HCT116 (cell line): ENCODE measurements around the gene WDR59. TPM values are rescaled to one million over a fixed set of nuclear protein-coding genes. Genes with fewer than 3 reads are reported as not detected.

Source experiments
- CBX3 ChIP-seq: IDR thresholded peaks from 2 replicates; pipeline ENCODE4 v1.6.1; 2012; ENCODE audit warnings: low read depth
- CEBPB ChIP-seq: IDR thresholded peaks from 2 replicates; pipeline ENCODE4 v1.6.1; 2012; ENCODE audit warnings: low read depth
- EZH2phosphoT487 ChIP-seq: fragments of 200-600 bp; IDR thresholded peaks from 2 replicates; pipeline ENCODE4 v1.6.1; 2018; ENCODE audit warnings: antibody characterized with exemption, borderline replicate concordance
- FOSL1 ChIP-seq: IDR thresholded peaks from 2 replicates; pipeline ENCODE4 v1.6.1; 2012; ENCODE audit warnings: low read depth
- JUND ChIP-seq: IDR thresholded peaks from 2 replicates; pipeline ENCODE4 v1.6.1; 2012
- POLR2A ChIP-seq: IDR thresholded peaks from 2 replicates; pipeline ENCODE4 v1.7.0; 2011; ENCODE audit warnings: borderline replicate concordance; ENCODE audit not compliant: insufficient read depth, insufficient read length; ENCODE audit errors: extremely low read depth
- POLR2AphosphoS5 ChIP-seq: IDR thresholded peaks from 2 replicates; pipeline ENCODE4 v1.6.1; 2011; ENCODE audit warnings: mild to moderate bottlenecking, low read depth, low read length, moderate library complexity
- REST ChIP-seq: IDR thresholded peaks from 2 replicates; pipeline ENCODE4 v1.6.1; 2012; ENCODE audit warnings: low read depth
- SP1 ChIP-seq: IDR thresholded peaks from 2 replicates; pipeline ENCODE4 v1.6.1; 2012; ENCODE audit warnings: low read depth
- YY1 ChIP-seq: IDR thresholded peaks from 2 replicates; pipeline ENCODE4 v1.6.1; 2011; ENCODE audit warnings: low read length, low read depth, moderate library complexity, mild to moderate bottlenecking; ENCODE audit not compliant: insufficient replicate concordance; ENCODE audit errors: extremely low read depth
- ZFX ChIP-seq: fragments of 450-650 bp; IDR thresholded peaks from 2 replicates; pipeline ENCODE4 v1.6.1; 2017
- total RNA-seq: library from RNA; stranded (reverse); gene quantifications from one replicate; pipeline ENCODE4 v1.2.1, GENCODE V29; 2021; ENCODE audit not compliant: unreplicated experiment
- TF ChIP-seq, protein P1 (sequence below): IDR thresholded peaks from 2 replicates; pipeline ENCODE4 v1.6.1; 2011; ENCODE audit warnings: mild to moderate bottlenecking, low read length, moderate library complexity; ENCODE audit not compliant: insufficient replicate concordance; ENCODE audit errors: extremely low read depth

The WDR59 gene
- total RNA-seq, 1 experiment from 2014 or later: 96.9 TPM

GRCh38 chr16:74998481-74999218 is 13.7 kb upstream of the WDR59 start, which contains the start of gene ZNRF1 (continued):
- TF ChIP-seq REST: no peak
- peak; percentile 69 for TF ChIP-seq POLR2A
- no peak for TF ChIP-seq ZFX
- no peak for TF ChIP-seq FOSL1
- no peak for TF ChIP-seq JUND
- TF ChIP-seq, protein P1, sequence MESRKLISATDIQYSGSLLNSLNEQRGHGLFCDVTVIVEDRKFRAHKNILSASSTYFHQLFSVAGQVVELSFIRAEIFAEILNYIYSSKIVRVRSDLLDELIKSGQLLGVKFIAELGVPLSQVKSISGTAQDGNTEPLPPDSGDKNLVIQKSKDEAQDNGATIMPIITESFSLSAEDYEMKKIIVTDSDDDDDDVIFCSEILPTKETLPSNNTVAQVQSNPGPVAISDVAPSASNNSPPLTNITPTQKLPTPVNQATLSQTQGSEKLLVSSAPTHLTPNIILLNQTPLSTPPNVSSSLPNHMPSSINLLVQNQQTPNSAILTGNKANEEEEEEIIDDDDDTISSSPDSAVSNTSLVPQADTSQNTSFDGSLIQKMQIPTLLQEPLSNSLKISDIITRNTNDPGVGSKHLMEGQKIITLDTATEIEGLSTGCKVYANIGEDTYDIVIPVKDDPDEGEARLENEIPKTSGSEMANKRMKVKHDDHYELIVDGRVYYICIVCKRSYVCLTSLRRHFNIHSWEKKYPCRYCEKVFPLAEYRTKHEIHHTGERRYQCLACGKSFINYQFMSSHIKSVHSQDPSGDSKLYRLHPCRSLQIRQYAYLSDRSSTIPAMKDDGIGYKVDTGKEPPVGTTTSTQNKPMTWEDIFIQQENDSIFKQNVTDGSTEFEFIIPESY: no peak
- peak; percentile 70 for TF ChIP-seq POLR2AphosphoS5
- TF ChIP-seq CBX3: no peak
- TF ChIP-seq CEBPB: no peak
- peak; percentile 27; the same call in 1 of the 2 replicates for TF ChIP-seq SP1
- no peak for TF ChIP-seq EZH2phosphoT487
- peak; percentile 22 for TF ChIP-seq YY1
